ENCODE data around the gene CACNG3.

CACNG3 gene

GRCh38 chr16:24302636-24303035, 46.5 kb downstream of the CACNG3 start:
- H3K4me3 ChIP-seq (ENCODE audit: low read depth, low read length) = no peak overlapping the region
- no peak for TF ChIP-seq CTCF (IDR thresholded peaks at IDR 0.05; ENCODE audit: low read depth, low read length, missing control alignments)
- no peak for DNase-seq (ENCODE audit: low read depth)

GRCh38 chr16:24308200-24308599, 52.1 kb downstream of the CACNG3 start:
- TF ChIP-seq CTCF (IDR thresholded peaks at IDR 0.05; ENCODE audit: low read depth, low read length, missing control alignments) = no peak
- DNase-seq (ENCODE audit: low read depth) = no peak
- H3K4me3 ChIP-seq (ENCODE audit: low read depth, low read length) = no peak overlapping the region

GRCh38 chr16:24309258-24310142, 53.4 kb downstream of the CACNG3 start:
- H3K4me3 ChIP-seq (ENCODE audit: low read depth, low read length) = no peak overlapping the region
- TF ChIP-seq CTCF (IDR thresholded peaks at IDR 0.05; ENCODE audit: low read depth, low read length, missing control alignments) = peak; percentile 21
- DNase-seq (ENCODE audit: low read depth) = no peak

- no peak overlapping the region for H3K4me3 ChIP-seq (ENCODE audit: low read depth, low read length)
- no peak for TF ChIP-seq CTCF (IDR thresholded peaks at IDR 0.05; ENCODE audit: low read depth, low read length, missing control alignments)
- no peak for DNase-seq (ENCODE audit: low read depth)
Measured at GRCh38 chr16:24315343-24315742, 59.2 kb downstream of the CACNG3 start.

- H3K4me3 ChIP-seq (ENCODE audit: low read depth, low read length) = no peak overlapping the region
- TF ChIP-seq CTCF (IDR thresholded peaks at IDR 0.05; ENCODE audit: low read depth, low read length, missing control alignments) = peak; percentile 15
- no peak for DNase-seq (ENCODE audit: low read depth)
Measured at GRCh38 chr16:24318680-24319079, 62.5 kb downstream of the CACNG3 start.

GRCh38 chr16:24319126-24319814, 63.1 kb downstream of the CACNG3 start:
- no peak overlapping the region for H3K4me3 ChIP-seq (ENCODE audit: low read depth, low read length)
- no peak for DNase-seq (ENCODE audit: low read depth)
- TF ChIP-seq CTCF (IDR thresholded peaks at IDR 0.05; ENCODE audit: low read depth, low read length, missing control alignments) = no peak

Data from GM12864 (cell line).